KOPT-K1 (cell line): Measurements from ENCODE around the gene MISP3.
"Not testable (repeated sequence)": the region's sequence is repeated elsewhere in the genome, so short reads cannot be mapped to it uniquely, and the experiment has no call there.

Experiments
- H3K27ac ChIP-seq: fragments of 200-600 bp; sonication (generic); 2 replicates; pipeline ENCODE4 v1.5.1; 2016; ENCODE audit warnings: antibody characterized with exemption, mild to moderate bottlenecking, low read depth, low read length; ENCODE audit not compliant: poor library complexity, severe bottlenecking
- H3K36me3 ChIP-seq: fragments of 200-600 bp; sonication (generic); 2 replicates; pipeline ENCODE4 v1.5.1; 2017; ENCODE audit warnings: antibody characterized with exemption, mild to moderate bottlenecking, low read length, moderate library complexity; ENCODE audit not compliant: insufficient read depth
- H3K9me3 ChIP-seq: fragments of 200-600 bp; sonication (generic); 2 replicates; pipeline ENCODE4 v1.5.1; 2017; ENCODE audit warnings: antibody characterized with exemption, low read length, mild to moderate bottlenecking; ENCODE audit not compliant: insufficient read depth, poor library complexity, severe bottlenecking

MISP3 gene

GRCh38 chr19:14048443-14049153 is 24.0 kb upstream of the MISP3 start:
- H3K27ac ChIP-seq = no peak overlapping the region

GRCh38 chr19:14050512-14050911 is 22.1 kb upstream of the MISP3 start:
- H3K36me3 ChIP-seq = peaks cover 54% of the 10 kb centered on the region
- H3K9me3 ChIP-seq = peaks cover 4% of the 10 kb centered on the region
- H3K27ac ChIP-seq = no peak overlapping the region

More at GRCh38 chr19:14048443-14049153, 24.0 kb upstream of the MISP3 start:
- Histone ChIP-seq H3K36me3 (peaks cover 54% of the 10 kb centered on the region), H3K9me3 (peaks cover 4% of the 10 kb centered on the region)

GRCh38 chr19:14050961-14051360 is 21.6 kb upstream of the MISP3 start:
- H3K36me3 ChIP-seq = peaks cover 53% of the 10 kb centered on the region
- not testable (repeated sequence) for H3K9me3 ChIP-seq, H3K27ac ChIP-seq

GRCh38 chr19:14051980-14052379 is 20.6 kb upstream of the MISP3 start:
- Histone ChIP-seq H3K27ac (no peak overlapping the region), H3K36me3 (peaks cover 47% of the 10 kb centered on the region), H3K9me3 (peaks cover 4% of the 10 kb centered on the region)

- Histone ChIP-seq H3K27ac (no peak overlapping the region), H3K9me3 (peaks cover 4% of the 10 kb centered on the region), H3K36me3 (peaks cover 47% of the 10 kb centered on the region)
Observed at GRCh38 chr19:14052470-14052869, 20.1 kb upstream of the MISP3 start.

- Histone ChIP-seq H3K27ac (no peak overlapping the region), H3K9me3 (peaks cover 4% of the 10 kb centered on the region), H3K36me3 (peaks cover 42% of the 10 kb centered on the region)
Observed at GRCh38 chr19:14053032-14053431, 19.6 kb upstream of the MISP3 start.

GRCh38 chr19:14053500-14053899 is 19.1 kb upstream of the MISP3 start:
- H3K27ac ChIP-seq = no peak overlapping the region
- H3K9me3 ChIP-seq = peaks cover under 1% of the 10 kb centered on the region
- H3K36me3 ChIP-seq = peaks cover 38% of the 10 kb centered on the region

- H3K9me3 ChIP-seq = no peaks in the 10 kb centered on the region
- H3K36me3 ChIP-seq = peaks cover 32% of the 10 kb centered on the region
- no peak overlapping the region for H3K27ac ChIP-seq
Observed at GRCh38 chr19:14054099-14054498, 18.5 kb upstream of the MISP3 start.

GRCh38 chr19:14054721-14055120 is 17.9 kb upstream of the MISP3 start:
- no peaks in the 10 kb centered on the region for H3K9me3 ChIP-seq
- H3K27ac ChIP-seq = no peak overlapping the region
- peaks cover 27% of the 10 kb centered on the region for H3K36me3 ChIP-seq

GRCh38 chr19:14055396-14055795 is 17.2 kb upstream of the MISP3 start:
- Histone ChIP-seq H3K27ac (no peak overlapping the region), H3K36me3 (peaks cover 20% of the 10 kb centered on the region), H3K9me3 (no peaks in the 10 kb centered on the region)

- no peak overlapping the region for H3K27ac ChIP-seq
- peaks cover 13% of the 10 kb centered on the region for H3K36me3 ChIP-seq
- no peaks in the 10 kb centered on the region for H3K9me3 ChIP-seq
Observed at GRCh38 chr19:14056069-14056666, 16.4 kb upstream of the MISP3 start.

GRCh38 chr19:14056741-14057356 is 15.7 kb upstream of the MISP3 start:
- Histone ChIP-seq H3K9me3 (no peaks in the 10 kb centered on the region), H3K27ac (no peak overlapping the region), H3K36me3 (peaks cover 9% of the 10 kb centered on the region)

- H3K27ac ChIP-seq = no peak overlapping the region
- no peaks in the 10 kb centered on the region for H3K9me3 ChIP-seq
- no peaks in the 10 kb centered on the region for H3K36me3 ChIP-seq
Observed at GRCh38 chr19:14058182-14059092, 14.1 kb upstream of the MISP3 start.

GRCh38 chr19:14059093-14059480 is 13.5 kb upstream of the MISP3 start:
- no peaks in the 10 kb centered on the region for H3K9me3 ChIP-seq
- no peak overlapping the region for H3K27ac ChIP-seq
- H3K36me3 ChIP-seq = no peaks in the 10 kb centered on the region

GRCh38 chr19:14059652-14060155 is 12.9 kb upstream of the MISP3 start:
- H3K36me3 ChIP-seq = no peaks in the 10 kb centered on the region
- H3K9me3 ChIP-seq = no peaks in the 10 kb centered on the region
- no peak overlapping the region for H3K27ac ChIP-seq
